Cardiac fibroblast (primary cell): Measurements from ENCODE around the gene MAN2A1.
A peak's percentile ranks its signal among the peaks of the same experiment; 100 is the strongest.

ENCODE experiments used
- DNase-seq, 2 donors: peaks; one replicate each; pipeline versions ENCODE4 v3.0.0 to v3.0.0-alpha.2; 2010; ENCODE audit warnings: low read depth in 2 of 2
- H3K4me3 ChIP-seq, 2 donors: replicated peaks in 1 of 2; 1 replicate in 1 of 2; 2 replicates in 1 of 2; pipeline ENCODE4 v1.5.1; 2011; ENCODE audit warnings: low read depth in 2 of 2, low read length in 2 of 2, mild to moderate bottlenecking in 2 of 2, moderate library complexity in 1 of 2
- CTCF ChIP-seq: IDR thresholded peaks from one replicate; pipeline ENCODE4 v1.5.1; 2011; ENCODE audit warnings: low read depth, mild to moderate bottlenecking, low read length, inconsistent platforms

MAN2A1 gene

GRCh38 chr5:109900461-109900860, 210.7 kb downstream of the MAN2A1 start:
- no peak for DNase-seq
- H3K4me3 ChIP-seq = no peak overlapping the region
- TF ChIP-seq CTCF = no peak

- TF ChIP-seq CTCF = no peak
- no peak for DNase-seq
- no peak overlapping the region for H3K4me3 ChIP-seq
These were observed 211.3 kb downstream of the MAN2A1 start for GRCh38 chr5:109900911-109901627.

DNA sequence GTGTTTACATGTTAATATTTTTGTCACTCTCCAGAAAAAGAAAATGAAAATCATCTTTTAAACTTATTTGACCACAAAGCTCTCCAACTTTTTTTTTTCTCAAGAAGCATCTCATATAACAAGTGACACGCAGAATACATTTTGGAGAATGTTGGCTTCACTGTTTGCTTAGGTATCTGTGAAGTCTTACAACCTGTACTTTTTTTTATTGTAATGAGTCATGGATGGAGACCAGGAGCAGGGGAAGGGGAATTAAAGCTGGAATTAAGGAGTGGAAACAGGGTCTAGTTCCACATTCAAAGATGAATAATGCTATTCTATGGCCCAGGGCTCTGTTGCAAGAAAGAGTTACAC, 211.9 kb downstream of the MAN2A1 start:
- no peak overlapping the region for H3K4me3 ChIP-seq
- TF ChIP-seq CTCF = no peak

GRCh38 chr5:109903061-109903460, 213.3 kb downstream of the MAN2A1 start:
- H3K4me3 ChIP-seq = no peak overlapping the region
- TF ChIP-seq CTCF = no peak
- DNase-seq = no peak

More for the DNA sequence above, 211.9 kb downstream of the MAN2A1 start:
- no peak for DNase-seq

GRCh38 chr5:109905906-109906305, 216.2 kb downstream of the MAN2A1 start:
- DNase-seq = no peak
- TF ChIP-seq CTCF = no peak
- no peak overlapping the region for H3K4me3 ChIP-seq

DNA sequence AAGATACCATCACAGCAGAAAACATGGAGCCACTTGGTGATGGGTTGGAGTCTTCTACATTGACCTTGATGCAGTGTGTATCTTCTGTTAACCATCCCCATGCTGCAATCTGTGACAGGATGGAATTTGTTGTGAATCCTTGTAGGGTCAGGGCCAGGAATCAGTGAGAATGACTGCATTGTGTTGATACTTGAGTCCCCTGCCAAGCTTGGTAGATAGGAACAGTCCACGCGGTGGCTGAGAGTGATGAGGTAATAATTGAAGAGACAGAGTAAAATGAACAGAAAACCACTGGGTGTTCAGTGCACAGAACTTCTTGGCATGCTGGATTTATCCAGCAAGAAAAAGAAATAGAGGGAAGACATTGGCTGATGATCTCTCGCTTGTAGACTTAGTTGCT, 217.5 kb downstream of the MAN2A1 start:
- H3K4me3 ChIP-seq = no peak overlapping the region
- no peak for TF ChIP-seq CTCF
- DNase-seq = peak; percentile 9 to 51

GRCh38 chr5:109907731-109908130, 218.0 kb downstream of the MAN2A1 start:
- peak; percentile 50 to 59 for DNase-seq
- H3K4me3 ChIP-seq = no peak overlapping the region
- no peak for TF ChIP-seq CTCF
